GM19043 (cell line): ENCODE measurements around the gene RABGAP1L.
"Not testable (repeated sequence)": the region's sequence is repeated elsewhere in the genome, so short reads cannot be mapped to it uniquely, and the experiment has no call there.

Experiments
- ATAC-seq: cut with Tn5 transposase; IDR thresholded peaks from one replicate; pipeline ENCODE4 v1.9.1; 2021; ENCODE audit warnings: low read depth; ENCODE audit not compliant: unreplicated experiment

Gene RABGAP1L

DNA sequence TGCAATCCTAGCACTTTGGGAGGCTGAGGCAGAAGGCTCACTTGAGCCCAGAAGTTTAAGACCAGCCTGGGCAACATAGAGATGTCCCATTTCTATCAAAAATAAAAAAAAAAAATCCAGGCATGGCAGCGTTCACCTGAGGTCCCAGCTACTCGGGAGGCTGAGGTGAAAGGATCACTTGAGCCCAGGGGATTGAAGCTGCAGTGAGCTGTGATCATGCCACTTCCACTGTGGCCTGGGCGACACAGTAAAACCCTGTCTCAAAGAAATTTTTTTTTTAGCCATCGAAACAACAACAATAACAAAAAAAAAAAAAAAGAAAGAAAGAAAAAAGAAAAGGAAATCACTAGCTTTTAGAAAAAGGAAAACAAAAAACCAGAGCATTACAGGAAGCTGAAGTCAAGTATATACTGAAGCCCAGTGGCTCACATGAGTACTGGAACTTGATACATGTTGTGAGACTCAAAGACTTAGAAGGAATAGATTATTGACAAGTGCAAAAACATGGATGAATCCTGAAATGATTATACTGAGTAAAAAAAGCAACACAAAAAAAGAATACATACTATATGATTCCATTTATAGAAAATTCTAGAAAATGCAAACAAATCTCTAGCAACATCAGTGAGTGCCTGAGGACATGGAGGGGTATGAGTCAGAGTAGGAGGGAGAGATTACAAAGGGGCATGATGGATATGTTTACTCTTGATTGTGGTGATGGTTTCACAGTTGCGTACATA lies 6.1 kb upstream of the RABGAP1L start:
- ATAC-seq, result no peak

DNA sequence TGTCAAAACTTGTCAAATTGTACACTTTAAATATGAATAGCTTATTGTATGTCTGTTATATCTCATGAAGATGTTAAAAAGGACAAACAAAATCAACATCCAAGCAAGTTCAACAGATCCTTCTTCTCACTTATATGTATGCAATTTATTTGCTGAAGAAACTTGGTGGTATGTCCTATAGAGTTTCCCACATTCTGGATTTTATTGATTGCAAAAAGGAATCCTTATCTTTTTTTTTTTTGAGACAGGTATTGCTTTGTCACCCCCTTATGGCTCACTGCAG lies 5.6 kb upstream of the RABGAP1L start:
- no peak for ATAC-seq

DNA sequence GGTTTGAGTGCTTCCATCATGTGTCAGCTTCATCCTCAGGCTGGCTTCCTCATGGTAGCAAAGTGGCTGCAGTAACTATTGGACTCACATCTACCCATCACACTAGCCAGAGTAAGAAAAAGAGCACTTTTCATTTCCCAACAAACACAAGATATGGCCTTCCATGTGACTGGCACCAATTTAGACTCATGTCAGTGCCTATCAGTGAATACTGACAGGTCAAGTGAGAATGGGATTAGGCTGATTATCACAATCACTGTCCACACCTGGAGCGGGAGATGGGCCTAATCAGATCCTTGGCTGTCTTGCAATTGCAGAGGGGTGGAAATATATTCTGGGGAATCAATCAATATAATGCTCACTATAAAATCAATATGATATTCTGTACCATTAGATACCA lies 2.9 kb upstream of the RABGAP1L start:
- ATAC-seq, result no peak

DNA sequence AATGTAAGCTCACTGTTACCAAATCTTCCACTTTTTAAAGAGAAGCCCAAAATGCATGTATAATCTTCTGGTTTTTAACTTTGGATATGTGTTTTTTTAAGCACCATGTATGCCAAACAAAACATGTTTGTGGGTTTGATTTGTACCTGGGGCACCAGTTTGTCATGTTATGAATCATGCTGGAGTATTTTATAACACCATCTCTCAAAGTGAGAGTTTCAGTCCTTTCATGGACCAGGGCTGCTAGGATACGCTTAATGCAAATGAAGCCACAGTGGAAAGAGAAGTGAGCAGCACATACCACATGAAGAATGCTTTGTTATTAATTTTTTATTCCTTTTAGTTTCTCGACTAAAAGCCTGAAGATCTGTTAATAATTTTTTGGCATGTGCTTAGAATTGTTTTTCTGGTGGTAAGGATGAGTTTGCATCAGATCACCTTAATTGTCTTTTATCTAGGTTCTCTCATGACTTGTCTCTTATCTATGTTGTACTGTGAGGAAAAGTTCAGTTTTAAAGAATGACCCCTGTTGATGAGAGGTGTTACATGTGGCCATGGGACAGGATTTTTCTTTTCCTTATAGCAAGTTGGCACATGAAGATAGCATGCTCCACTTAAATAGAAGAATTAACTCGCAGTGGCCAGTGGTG lies 2.0 kb upstream of the RABGAP1L start:
- peak; percentile 61 for ATAC-seq

DNA sequence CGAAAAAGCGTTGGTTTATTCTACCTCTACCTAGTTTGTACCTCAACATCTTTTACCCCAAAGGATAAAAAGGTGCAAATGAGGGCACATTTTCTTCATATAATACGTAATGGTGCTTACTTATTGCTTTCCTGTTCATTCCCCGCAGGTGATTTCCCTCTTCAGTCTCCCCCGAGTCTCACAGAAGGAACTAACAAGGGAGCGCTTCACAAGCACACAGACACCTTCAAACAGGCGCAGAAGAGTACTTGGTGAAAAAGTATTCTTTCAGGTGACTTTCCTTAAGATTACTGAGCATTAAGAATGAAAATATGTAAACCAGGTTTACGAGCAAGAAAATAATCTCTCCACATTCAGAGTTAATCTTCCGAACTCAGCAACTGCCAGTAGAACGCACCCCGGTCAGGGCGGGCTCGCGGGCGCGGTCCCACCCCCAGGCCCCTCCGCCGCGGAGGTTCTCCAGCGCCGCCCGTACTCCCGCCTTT lies 511 bp upstream of the RABGAP1L start:
- no peak for ATAC-seq

DNA sequence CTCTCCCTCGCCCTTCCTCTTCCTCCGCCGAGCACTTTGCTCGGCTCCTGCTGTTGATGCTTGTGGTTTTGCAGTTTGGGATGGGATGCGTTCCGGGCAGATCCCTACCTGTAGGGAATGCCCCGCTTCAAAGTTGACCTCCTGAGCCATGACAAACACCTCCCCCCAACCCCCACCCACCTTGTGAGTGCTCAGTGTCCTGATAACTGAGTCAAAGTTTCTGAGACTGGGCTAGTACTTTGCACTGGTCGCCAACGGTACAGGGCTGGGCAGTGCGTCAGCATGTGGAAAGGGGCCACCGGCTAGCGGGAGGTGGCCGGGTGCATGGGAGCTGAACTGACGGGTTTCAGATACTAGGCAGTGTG lies 771 bp downstream of the RABGAP1L start:
- ATAC-seq, result no peak

DNA sequence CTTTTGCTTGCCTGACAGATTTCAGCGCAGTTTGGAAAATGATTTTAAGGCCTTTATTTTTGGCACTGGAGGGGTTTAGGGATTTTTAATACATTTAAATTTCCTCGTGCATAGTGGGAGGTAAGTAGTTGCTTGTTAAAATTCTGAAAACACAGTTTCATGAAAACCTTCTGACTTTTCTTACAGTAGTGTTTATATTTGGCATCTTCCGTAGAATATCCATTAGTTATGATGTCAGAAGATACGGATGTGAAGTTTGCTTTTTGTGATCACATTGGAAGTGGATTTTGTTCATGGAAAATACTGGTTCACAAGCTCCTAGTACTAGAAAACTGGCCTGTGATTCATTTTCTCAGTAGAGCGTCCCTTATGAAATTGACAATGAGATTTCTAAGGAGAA lies 1.3 kb downstream of the RABGAP1L start:
- ATAC-seq, result no peak

DNA sequence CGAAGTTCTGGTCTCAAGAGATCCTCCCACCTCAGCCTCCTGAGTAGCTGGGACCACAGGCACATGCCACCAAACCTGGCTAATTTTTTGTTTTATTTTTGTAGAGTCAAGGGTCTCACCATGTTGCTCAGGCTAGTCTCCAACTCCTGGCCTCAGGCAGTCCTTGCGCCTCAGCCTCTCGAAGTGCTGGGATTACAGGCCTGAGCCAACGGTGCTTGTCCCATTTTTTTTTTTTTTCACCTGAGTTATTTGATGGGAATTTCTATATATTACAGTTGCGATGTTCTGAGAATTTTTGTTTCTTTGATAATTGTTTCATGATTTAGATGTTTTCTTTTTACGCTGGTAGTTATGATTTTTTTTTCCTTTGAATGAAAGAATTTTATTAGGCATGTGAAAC lies 2.5 kb downstream of the RABGAP1L start:
- ATAC-seq, result no peak

DNA sequence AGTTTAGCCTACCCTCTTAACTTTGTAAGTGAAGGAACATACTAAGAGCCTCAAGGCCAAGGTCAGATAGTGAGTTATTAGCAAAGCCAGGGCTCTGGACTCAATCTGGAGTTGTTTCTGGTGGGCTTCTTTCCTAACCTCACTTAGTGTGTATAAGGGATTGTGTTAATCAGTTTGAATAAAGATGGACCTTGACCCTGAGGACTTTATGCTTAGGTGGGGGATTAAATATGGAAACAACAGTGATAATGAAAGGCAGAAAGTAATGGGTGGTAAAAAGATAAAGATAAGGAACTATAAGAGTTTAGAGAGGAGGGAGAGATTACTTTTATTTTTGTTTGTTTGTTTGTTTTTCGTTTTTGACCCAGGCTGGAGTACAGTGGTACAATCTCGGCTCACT lies 5.5 kb downstream of the RABGAP1L start:
- no peak for ATAC-seq

DNA sequence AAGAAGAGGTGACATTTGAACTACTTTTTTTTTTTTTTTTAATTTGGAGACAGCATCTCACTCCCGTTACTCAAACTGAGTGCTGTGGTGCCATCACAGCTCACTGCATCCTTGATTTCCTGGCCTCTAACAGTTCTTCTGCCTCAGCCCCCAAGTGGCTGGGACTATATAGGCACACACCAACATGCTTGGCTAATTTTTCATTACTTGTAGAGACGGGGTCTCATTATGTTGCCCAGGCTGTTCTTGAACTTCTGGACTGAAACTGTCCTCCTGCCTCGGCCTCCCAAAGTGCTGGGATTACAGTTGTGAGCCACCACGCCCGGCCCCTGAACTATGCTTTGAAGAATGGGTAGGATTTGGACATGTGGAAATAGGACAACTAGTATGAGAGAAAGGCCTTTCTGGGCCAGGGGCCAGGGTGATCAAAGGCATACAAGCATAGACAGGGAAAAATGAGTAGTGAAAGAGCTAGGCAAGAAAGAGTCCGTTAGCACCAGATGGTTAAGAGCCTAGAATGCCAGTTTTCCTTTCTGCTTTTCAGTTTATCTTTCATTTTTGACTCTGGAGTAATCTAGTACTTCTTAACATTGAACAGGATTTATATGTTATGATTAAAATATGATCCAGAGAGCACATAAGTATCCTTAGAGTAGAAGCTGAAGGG lies 6.3 kb downstream of the RABGAP1L start:
- no peak for ATAC-seq

DNA sequence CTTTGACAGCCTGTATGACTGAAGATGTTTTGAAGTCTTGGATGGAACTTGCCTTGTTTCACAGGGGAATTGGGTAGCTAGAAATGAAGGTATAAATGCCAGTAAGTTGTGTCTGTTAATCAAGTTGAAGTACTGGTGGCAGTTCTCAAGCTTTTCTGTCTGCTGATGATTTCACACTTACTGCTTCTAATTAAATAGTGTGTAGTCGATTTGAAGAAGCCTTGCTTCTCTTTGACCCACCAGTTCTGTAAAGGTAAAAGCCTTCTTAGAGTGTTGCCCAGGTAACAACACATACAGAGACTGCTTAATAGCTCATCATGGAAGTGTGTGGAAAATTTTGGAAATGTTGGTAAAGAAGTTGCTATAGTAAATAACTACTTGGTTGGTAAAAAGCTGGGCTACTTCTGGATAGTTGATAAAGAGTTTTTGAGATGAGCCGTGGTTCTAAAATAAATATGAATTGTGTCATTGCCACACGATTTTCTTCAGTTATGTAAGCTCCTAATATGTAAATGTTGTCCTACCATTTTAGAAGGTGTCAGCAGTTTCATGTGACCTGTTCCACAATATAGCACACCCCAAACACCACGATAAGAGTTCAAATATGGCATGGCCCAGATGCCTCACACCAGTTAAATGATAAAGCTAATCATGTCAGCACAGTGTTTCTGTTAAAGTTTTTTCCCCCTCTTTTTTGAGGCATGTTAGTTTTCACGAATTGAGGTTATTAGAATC lies 7.4 kb downstream of the RABGAP1L start:
- no peak for ATAC-seq

DNA sequence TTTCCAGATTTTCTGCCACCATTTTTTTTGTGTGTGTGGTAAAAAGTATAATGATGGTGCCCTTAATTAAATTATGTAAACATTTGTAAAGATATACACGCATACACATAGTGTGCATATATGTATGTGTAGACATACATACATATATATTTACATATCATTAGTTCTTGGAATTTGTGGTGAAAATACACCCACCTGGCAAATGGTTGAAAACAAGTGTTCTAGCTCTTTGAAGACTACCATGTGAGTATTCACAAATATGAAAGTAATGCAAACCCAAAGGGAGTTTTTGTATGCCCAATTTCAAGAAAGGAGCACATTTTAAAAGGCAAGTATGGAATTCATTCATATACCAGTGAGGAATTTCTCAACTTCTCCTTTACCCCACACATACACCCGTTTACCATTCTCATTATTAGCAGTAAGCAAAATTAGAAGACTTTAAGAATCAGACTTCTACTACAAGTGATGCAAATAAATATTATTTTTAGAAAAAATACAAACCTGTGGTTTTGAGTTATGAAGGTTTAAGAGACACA lies 8.0 kb downstream of the RABGAP1L start:
- ATAC-seq, result no peak

DNA sequence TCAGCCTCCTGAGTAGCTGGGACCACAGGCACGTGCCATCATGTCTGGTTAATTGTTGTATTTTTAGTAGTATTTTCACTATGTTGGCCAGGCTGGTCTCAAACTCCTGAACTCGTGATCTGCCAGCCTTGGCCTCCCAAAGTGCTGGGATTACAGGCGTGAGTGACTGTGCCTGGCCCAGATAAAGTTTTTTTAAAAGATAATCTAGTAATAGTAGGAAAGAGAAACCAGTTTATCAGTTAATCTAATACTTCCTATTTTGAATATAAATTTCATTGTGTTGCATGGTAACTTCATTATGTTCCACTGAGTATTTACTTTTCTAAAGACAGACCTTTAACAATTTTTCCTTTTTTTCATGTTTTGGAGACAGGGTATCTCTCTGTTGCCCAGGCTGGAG lies 10.0 kb downstream of the RABGAP1L start:
- no peak for ATAC-seq

DNA sequence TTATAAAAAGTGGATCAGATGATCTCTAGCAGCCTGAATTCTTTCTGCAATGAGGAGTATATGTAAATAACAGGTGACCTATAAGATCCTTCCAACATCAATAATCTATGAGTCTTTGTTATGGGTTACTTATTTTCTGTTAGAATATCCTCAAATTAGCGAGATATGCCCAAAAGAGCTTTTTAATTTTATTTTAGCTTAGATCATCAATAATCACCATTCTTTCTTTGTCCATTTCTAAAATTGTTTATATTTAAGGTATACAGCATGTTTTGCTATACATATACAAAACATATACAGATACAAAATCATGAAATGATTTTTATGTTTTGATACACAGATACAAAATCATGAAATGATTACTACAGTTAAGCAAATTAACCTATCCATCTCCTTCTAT lies 11.8 kb downstream of the RABGAP1L start:
- no peak for ATAC-seq

DNA sequence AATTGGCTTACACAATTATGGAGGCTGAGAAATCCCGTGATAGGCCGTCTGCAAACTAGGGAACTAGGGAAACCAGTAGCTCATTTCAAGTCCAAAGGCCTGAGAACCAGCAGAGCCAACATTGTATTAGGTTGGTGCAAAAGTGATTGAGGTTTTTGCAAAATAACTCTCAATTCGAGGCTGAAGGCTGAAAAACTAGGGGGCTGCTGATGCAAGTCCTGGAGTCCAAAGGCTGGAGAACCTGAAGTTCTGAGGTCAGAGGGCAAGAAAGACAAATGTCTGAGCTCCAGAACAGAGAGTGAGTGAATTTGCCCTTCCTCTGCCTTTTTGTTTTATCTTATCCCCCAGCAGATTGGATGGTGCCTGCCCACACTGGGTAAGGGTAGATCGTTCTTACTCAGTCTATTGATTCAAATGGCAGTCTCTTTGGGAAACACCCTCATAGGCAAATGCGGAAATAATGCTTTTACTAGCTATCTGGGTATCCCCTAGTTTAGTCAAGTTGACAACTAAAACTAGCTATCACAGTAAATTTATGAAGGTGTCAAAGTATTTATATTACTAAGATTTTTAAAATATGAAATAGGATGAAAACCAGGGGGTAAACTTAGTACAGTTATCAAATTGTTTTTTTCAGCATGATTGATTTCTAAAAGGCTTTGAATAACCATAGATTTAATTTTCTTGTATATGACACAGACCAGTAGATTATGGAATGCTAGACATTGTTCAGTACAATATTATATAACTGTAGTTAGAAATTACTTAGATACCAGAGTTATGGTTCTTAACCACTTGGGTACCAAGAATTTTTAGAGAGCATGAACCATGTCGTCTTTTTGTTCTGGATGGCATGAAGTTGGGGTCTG lies 15.4 kb downstream of the RABGAP1L start:
- no peak for ATAC-seq

DNA sequence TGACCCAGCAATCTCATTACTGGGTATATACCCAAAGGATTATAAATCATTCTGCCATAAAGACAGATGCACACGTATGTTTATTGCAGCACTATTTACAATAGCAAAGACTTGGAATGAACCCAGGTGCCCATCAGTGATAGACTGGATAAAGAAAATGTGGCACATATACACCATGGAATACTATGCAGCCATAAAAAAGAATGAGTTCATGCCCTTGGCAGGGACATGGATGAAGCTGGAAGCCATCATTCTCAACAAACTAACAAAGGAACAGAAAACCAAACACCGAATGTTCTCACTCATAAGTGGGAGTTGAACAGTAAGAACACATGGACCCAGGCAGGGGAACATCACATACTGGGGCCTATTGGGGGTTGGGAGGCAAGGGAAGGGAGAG lies 19.1 kb downstream of the RABGAP1L start:
- not testable (repeated sequence) for ATAC-seq

DNA sequence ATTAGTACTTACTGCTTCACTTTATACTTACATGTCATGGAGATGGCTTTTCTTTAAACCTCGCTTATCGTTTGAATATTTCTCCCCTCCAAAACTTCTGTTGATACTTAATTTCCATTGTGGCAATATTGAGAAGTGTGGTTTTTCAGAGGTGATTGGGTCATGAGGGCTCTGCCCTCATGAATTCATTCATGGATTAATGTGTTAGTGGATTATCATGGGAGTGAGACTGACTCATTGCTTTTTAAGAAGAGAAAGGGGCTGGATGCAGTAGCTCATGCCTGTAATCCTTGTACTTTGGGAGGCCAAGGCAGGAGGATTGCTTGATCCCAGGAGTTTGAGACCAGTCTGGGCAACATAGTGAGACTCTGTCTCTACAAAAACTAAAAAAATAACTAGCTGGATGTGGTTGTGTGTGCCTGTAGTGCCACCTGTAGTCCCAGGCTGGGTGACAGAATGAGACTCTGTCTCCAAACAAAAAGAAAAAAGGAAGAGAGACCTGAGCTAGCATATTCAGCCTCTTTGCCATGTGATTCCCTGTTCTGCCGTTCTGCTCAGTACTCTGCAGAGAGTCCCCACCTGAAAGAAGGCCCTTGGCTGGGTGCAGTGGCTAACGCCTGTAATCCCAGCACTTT lies 30.2 kb downstream of the RABGAP1L start:
- no peak for ATAC-seq

DNA sequence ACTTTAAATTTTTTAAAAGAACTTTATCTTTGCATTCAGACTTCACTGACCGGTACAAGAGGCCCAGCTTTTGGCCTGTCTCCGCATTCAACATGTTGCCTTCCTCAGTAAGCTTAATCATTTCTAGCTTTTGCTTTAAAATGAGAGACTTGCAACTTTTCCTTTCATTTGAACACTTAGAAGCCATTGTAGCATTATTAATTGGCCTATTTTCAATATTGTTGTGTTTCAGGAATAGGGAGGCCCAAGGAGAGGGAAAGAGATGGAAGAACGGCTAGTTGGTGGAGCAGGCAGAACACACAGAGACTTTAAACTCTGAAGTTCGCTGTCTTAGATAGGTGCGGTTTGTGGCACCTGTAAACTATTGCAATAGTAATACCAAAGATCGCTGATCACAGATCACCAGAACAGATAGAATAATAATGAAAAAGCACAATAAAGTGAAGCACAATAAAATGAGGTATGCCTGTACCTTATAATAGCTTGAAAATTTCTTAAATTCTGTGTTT lies 31.4 kb downstream of the RABGAP1L start:
- ATAC-seq, result no peak

DNA sequence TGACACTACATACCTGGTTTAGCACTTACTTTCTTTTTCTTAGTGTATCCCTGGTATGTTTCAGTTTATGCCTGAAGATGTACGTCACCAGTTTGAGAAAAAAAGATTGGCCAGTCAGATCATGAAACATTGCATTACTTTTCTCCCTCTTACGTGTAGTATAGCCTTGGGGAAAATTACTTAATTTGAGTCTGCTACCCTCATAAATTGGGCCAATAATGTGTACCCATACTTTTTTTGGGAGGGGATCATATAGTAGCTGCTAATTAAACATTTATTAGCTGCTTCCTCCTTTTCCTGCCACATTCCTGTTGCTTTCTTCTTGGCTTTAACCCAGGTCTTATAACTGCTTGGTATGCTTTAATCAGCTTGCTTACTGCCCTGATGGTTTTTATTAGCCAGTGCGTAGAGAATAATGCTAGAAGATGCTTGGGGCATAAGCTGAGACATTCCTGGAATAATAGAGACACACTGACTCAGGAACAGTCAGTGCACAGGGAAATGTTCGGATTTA lies 32.1 kb downstream of the RABGAP1L start:
- no peak for ATAC-seq
